Measurements from ENCODE around the gene PSMD5. TPM values are rescaled to one million over a fixed set of nuclear protein-coding genes. Genes with fewer than 3 reads are reported as not detected.

The PSMD5 gene
- total RNA-seq, 1 experiment from 2014 or later = 64.9 TPM

GRCh38 chr9:120829650-120830049 is 13.1 kb downstream of the PSMD5 start:
- TF ChIP-seq EZH2 (IDR thresholded peaks at IDR 0.05; ENCODE audit: borderline replicate concordance, low read depth, low read length, poor library complexity, severe bottlenecking) = no peak
- TF ChIP-seq CTCF (conservative IDR thresholded peaks at IDR 0.05; ENCODE audit: low read depth, low read length) = no peak
- DNase-seq (ENCODE audit: low spot score) = no peak
- no peaks in the 10 kb centered on the region for H3K27me3 ChIP-seq (replicated peaks; ENCODE audit: insufficient read depth, low read depth, low read length, poor library complexity)
- no peaks in the 10 kb centered on the region for H3K4me1 ChIP-seq (ENCODE audit: insufficient read depth, low read length, poor library complexity, severe bottlenecking)
- no peak overlapping the region for H3K27ac ChIP-seq (ENCODE audit: low read depth, low read length, poor library complexity, severe bottlenecking)
- no peak overlapping the region for H3K4me3 ChIP-seq (ENCODE audit: low read depth, low read length, poor library complexity, severe bottlenecking)
- POLR2A ChIA-PET (ENCODE audit: low non-redundant PET) = no interaction called here
- no peaks in the 10 kb centered on the region for H3K9me3 ChIP-seq (ENCODE audit: low read depth, low read length, poor library complexity, severe bottlenecking)
- intact Hi-C loops (cut with micrococcal nuclease; ENCODE audit: unreplicated experiment) = no loop called here
- peaks cover 78% of the 10 kb centered on the region for H3K36me3 ChIP-seq (ENCODE audit: insufficient read depth, low read length, poor library complexity, severe bottlenecking)
- no TSS peak for BruUV-seq (replicated peaks)
- CTCF ChIA-PET = no interaction called here

GRCh38 chr9:120820095-120820494 is 22.6 kb downstream of the PSMD5 start:
- no peaks in the 10 kb centered on the region for H3K27me3 ChIP-seq (replicated peaks; ENCODE audit: insufficient read depth, low read depth, low read length, poor library complexity)
- no peak overlapping the region for H3K4me3 ChIP-seq (ENCODE audit: low read depth, low read length, poor library complexity, severe bottlenecking)
- no peaks in the 10 kb centered on the region for H3K4me1 ChIP-seq (ENCODE audit: insufficient read depth, low read length, poor library complexity, severe bottlenecking)
- CTCF ChIA-PET = interaction anchor here (0.7 kb wide), 1 partner anchor 48 kb away, joined by 3 read pairs; no protein-coding TSS in a partner anchor
- BruUV-seq (replicated peaks) = no TSS peak
- H3K36me3 ChIP-seq (ENCODE audit: insufficient read depth, low read length, poor library complexity, severe bottlenecking) = peaks cover 55% of the 10 kb centered on the region
- no peak overlapping the region for H3K27ac ChIP-seq (ENCODE audit: low read depth, low read length, poor library complexity, severe bottlenecking)
- POLR2A ChIA-PET (ENCODE audit: low non-redundant PET) = no interaction called here
- DNase-seq (ENCODE audit: low spot score) = no peak
- H3K9me3 ChIP-seq (ENCODE audit: low read depth, low read length, poor library complexity, severe bottlenecking) = no peaks in the 10 kb centered on the region
- intact Hi-C loops (cut with micrococcal nuclease; ENCODE audit: unreplicated experiment) = no loop called here
- no peak for TF ChIP-seq EZH2 (IDR thresholded peaks at IDR 0.05; ENCODE audit: borderline replicate concordance, low read depth, low read length, poor library complexity, severe bottlenecking)
- TF ChIP-seq CTCF (conservative IDR thresholded peaks at IDR 0.05; ENCODE audit: low read depth, low read length) = no peak

- BruUV-seq (replicated peaks) = no TSS peak
- CTCF ChIA-PET = no interaction called here
- DNase-seq (ENCODE audit: low spot score) = no peak
Observed at GRCh38 chr9:120818595-120818994, 24.1 kb downstream of the PSMD5 start.

More at GRCh38 chr9:120818595-120818994, 24.1 kb downstream of the PSMD5 start:
- Histone ChIP-seq H3K4me3 (ENCODE audit: low read depth, low read length, poor library complexity, severe bottlenecking) (no peak overlapping the region), H3K27ac (ENCODE audit: low read depth, low read length, poor library complexity, severe bottlenecking) (no peak overlapping the region), H3K4me1 (ENCODE audit: insufficient read depth, low read length, poor library complexity, severe bottlenecking) (no peaks in the 10 kb centered on the region), H3K27me3 (replicated peaks; ENCODE audit: insufficient read depth, low read depth, low read length, poor library complexity) (no peaks in the 10 kb centered on the region), H3K36me3 (ENCODE audit: insufficient read depth, low read length, poor library complexity, severe bottlenecking) (peaks cover 44% of the 10 kb centered on the region), H3K9me3 (ENCODE audit: low read depth, low read length, poor library complexity, severe bottlenecking) (no peaks in the 10 kb centered on the region)
- TF ChIP-seq EZH2 (IDR thresholded peaks at IDR 0.05; ENCODE audit: borderline replicate concordance, low read depth, low read length, poor library complexity, severe bottlenecking) = no peak
- no peak for TF ChIP-seq CTCF (conservative IDR thresholded peaks at IDR 0.05; ENCODE audit: low read depth, low read length)
- intact Hi-C loops (cut with micrococcal nuclease; ENCODE audit: unreplicated experiment) = no loop called here
- POLR2A ChIA-PET (ENCODE audit: low non-redundant PET) = no interaction called here

All from A673 (cell line).